ENCODE measurements around the gene CASKIN1. TPM values are rescaled to one million over a fixed set of nuclear protein-coding genes. Genes with fewer than 3 reads are reported as not detected.
"Not testable (repeated sequence)": the region's sequence is repeated elsewhere in the genome, so short reads cannot be mapped to it uniquely, and the experiment has no call there.

CASKIN1 gene, protein sequence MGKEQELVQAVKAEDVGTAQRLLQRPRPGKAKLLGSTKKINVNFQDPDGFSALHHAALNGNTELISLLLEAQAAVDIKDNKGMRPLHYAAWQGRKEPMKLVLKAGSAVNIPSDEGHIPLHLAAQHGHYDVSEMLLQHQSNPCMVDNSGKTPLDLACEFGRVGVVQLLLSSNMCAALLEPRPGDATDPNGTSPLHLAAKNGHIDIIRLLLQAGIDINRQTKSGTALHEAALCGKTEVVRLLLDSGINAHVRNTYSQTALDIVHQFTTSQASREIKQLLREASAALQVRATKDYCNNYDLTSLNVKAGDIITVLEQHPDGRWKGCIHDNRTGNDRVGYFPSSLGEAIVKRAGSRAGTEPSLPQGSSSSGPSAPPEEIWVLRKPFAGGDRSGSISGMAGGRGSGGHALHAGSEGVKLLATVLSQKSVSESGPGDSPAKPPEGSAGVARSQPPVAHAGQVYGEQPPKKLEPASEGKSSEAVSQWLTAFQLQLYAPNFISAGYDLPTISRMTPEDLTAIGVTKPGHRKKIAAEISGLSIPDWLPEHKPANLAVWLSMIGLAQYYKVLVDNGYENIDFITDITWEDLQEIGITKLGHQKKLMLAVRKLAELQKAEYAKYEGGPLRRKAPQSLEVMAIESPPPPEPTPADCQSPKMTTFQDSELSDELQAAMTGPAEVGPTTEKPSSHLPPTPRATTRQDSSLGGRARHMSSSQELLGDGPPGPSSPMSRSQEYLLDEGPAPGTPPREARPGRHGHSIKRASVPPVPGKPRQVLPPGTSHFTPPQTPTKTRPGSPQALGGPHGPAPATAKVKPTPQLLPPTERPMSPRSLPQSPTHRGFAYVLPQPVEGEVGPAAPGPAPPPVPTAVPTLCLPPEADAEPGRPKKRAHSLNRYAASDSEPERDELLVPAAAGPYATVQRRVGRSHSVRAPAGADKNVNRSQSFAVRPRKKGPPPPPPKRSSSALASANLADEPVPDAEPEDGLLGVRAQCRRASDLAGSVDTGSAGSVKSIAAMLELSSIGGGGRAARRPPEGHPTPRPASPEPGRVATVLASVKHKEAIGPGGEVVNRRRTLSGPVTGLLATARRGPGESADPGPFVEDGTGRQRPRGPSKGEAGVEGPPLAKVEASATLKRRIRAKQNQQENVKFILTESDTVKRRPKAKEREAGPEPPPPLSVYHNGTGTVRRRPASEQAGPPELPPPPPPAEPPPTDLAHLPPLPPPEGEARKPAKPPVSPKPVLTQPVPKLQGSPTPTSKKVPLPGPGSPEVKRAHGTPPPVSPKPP (N-terminal part only)
- total RNA-seq: not detected

DNA sequence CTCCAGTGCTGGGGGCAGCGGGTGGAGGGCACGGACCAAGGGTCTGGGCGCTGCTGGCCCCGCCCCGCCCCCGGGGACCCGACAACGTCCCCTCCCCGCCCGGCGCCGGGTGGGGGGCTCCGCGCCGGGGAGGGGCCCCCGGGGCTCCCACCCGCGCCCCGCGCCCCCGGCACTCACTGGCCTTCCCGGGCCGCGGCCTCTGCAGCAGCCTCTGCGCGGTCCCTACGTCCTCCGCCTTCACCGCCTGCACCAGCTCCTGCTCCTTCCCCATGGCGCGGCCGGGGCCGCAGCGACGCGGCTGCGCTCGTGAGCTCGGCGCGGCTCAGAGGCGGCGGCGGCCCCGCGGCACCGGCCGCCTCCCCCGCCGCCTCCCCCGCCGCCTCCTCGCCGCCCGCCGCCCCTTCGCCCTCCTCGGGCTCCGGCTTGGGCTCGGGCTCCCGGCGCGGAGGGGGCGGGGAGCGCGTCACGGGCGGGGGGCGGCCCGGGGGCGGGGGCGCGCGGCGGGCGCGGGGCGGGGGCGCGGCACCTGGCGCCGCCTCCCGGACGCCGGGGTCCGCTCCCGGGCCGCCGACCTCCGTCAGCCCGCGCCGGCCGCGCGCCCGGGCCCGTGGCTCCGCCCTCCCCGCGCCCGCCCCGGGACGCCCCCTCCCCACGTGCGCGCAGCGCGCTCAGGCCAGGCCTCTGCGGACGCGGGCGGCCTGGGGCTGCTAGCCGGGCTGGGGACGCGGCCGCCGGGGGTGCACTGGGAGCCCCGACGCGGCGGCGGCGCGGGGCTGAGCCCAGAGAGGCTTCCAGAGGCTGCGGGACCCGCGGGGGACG lies at the start of gene CASKIN1:
Gene CASKIN1 (minus strand): TSS at position 444 of the 819 bp plus-strand sequence. CDS start 173 bp downstream, at position 271.
- Histone ChIP-seq H3K27me3 (ENCODE audit: insufficient read depth, low read length) (peaks cover 33% of the 10 kb centered on the region), H3K4me3 (ENCODE audit: low read length) (no peak within 1 kb of the TSS), H3K4me1 (ENCODE audit: insufficient read depth, low read length) (peaks cover 11% of the 10 kb centered on the region), H3K9me3 (ENCODE audit: low read depth, low read length) (no peaks in the 10 kb centered on the region)

DNA sequence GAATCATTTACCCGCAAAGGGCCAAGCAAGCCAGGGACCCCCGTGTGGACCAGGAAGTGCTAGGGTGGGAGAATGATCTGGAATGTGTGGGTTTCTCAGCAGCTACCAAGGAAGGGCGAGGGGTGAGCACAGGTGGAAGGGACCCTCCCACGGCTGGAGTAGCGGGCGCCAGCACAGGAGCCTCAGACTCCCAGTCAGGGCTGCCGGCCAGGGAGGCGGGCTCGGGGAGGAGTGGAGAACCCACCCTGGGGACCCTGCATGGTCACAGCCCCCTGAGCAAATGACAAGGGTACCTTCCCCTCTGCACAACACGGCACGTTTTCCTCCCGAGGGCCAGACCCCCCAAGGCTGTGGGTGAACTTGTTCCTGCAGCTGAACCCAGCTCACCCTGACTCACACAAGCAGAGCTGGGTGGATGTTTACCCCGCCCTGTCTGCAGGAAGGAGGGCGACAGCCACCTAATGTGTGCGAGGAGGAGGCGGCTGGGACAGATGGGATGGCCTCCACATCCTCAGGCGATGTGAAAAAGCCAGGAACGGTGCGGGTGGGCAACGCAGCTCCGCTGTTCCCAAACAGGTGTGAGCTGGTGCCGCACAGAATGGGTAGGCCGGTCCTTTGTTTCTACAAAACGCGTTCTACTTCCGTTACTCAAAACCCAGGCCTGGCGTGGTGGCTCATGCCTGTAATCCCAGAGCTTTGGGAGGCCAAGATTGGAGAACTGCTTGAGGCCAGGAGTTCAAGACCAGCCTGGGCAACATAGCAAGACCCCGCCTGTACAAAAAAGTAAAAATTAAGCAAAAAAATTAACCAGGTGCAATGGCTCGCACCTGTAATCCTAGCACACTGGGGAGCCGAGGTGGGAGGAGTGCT lies 48.8 kb upstream of the CASKIN1 start:
- Histone ChIP-seq H3K9me3 (ENCODE audit: low read depth, low read length) (no peaks in the 10 kb centered on the region), H3K4me3 (ENCODE audit: low read length) (no peak overlapping the region), H3K27me3 (ENCODE audit: insufficient read depth, low read length) (no peaks in the 10 kb centered on the region), H3K4me1 (ENCODE audit: insufficient read depth, low read length) (peaks cover 3% of the 10 kb centered on the region)

DNA sequence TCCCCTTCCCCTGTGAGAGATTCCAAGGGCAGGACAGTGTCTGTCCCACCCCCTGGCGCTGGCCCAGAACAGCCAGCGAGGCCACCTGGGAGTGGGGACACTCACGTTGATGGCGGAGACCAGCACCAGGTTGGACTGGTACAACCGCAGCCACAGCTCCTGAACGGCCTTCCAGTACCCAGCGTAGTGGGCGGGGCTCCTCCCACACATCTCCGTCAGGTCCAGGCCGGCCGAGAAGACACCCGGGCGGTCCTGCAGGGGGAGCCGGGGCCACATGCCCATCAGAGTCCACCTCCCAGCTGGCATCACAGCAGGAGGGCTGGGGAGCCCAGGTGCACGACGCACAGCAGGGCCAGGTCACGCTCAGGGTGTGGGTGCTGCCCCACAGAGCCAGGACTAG lies 47.9 kb upstream of the CASKIN1 start:
- no peaks in the 10 kb centered on the region for H3K9me3 ChIP-seq (ENCODE audit: low read depth, low read length)
- no peak overlapping the region for H3K4me3 ChIP-seq (ENCODE audit: low read length)
- H3K4me1 ChIP-seq (ENCODE audit: insufficient read depth, low read length): no peaks in the 10 kb centered on the region
- H3K27me3 ChIP-seq (ENCODE audit: insufficient read depth, low read length): no peaks in the 10 kb centered on the region

DNA sequence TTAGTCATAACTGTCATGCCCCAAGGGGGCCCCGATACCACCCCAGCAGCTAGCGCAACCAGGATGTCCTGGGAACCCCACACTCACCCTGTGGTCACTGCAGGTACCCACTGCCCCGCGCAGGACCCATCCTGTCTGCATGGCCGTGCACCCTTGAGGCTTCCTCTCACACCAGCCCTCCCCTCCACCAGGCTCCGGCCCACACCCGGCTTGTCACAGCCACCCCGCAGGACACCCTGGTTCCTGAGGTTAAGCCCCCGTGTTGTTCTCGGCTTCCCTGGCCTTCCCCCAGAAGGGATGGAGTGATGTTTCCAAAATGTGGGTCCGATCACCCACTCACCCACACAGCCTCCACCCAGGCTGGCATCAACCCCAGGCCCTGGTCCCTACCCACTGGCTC lies 47.4 kb upstream of the CASKIN1 start:
- Histone ChIP-seq H3K9me3 (ENCODE audit: low read depth, low read length) (no peaks in the 10 kb centered on the region), H3K4me3 (ENCODE audit: low read length) (no peak overlapping the region), H3K27me3 (ENCODE audit: insufficient read depth, low read length) (no peaks in the 10 kb centered on the region), H3K4me1 (ENCODE audit: insufficient read depth, low read length) (no peaks in the 10 kb centered on the region)

DNA sequence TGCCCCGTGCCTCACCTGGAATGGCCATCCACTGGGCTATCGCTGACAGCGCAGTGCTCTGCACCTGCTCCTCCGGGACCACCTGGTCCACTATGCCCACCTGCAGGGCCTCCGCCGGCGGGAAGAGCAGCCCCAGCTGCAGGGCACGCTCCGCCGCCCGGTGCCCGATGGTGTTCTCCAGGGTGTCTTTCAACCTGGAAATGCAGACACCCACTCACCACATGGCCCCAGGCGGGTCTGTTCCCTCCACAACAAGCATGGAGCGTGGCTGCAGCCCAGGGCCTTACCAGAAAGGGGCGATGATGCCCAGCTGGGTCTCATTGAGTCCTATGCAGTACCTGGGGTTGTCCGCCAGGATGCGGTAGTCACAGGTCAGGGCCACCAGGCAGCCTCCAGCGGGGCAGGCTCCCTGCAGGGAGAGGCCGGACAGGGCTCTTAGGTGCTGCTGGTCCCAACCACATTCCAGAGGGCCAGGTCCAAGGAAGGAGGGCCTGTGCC lies 46.7 kb upstream of the CASKIN1 start:
- no peaks in the 10 kb centered on the region for H3K9me3 ChIP-seq (ENCODE audit: low read depth, low read length)
- H3K4me1 ChIP-seq (ENCODE audit: insufficient read depth, low read length): no peaks in the 10 kb centered on the region
- H3K4me3 ChIP-seq (ENCODE audit: low read length): no peak overlapping the region
- no peaks in the 10 kb centered on the region for H3K27me3 ChIP-seq (ENCODE audit: insufficient read depth, low read length)

DNA sequence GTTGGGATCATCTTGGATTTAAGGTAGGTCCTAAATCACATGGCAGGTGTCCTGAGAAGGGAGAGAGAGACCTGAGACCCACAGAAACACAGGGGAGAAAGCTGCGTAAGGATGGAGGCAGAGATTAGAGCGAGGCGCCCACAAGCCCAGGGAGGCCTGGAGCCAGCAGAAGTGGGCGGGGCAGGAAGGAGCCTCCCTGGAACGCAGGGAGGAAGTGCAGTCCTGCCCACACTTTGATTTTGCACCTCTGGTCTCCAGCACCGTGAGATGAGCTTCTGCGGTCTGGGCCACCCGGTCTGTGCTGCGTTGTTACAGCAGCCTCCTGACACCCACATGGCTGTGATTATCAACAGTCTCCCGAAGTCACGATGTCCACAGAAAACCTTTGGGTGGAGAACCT lies 46.2 kb upstream of the CASKIN1 start:
- no peaks in the 10 kb centered on the region for H3K27me3 ChIP-seq (ENCODE audit: insufficient read depth, low read length)

DNA sequence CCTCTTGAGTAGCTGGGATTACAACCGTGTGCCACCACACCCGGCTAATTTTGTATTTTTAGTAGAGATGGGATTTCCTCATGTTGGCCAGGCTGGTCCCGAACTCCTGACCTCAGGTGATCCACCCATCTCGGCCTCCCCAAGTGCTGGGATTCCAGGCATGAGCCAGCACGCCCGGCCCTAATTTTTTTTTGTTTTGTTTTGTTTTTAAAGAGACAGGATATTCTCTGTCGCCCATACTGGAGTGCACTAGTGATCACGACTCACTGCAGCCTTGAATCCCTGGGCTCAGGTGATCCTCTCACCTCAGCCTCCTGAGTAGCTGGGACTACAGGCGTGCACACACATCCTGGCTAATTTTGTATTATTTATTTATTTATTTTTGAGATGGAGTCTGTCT lies 43.9 kb upstream of the CASKIN1 start:
- not testable (repeated sequence) for H3K4me3 ChIP-seq (ENCODE audit: low read length); H3K4me1 ChIP-seq (ENCODE audit: insufficient read depth, low read length); H3K9me3 ChIP-seq (ENCODE audit: low read depth, low read length); H3K27me3 ChIP-seq (ENCODE audit: insufficient read depth, low read length)

More for the DNA sequence above, 46.2 kb upstream of the CASKIN1 start:
- Histone ChIP-seq H3K9me3 (ENCODE audit: low read depth, low read length) (no peaks in the 10 kb centered on the region), H3K4me1 (ENCODE audit: insufficient read depth, low read length) (no peaks in the 10 kb centered on the region), H3K4me3 (ENCODE audit: low read length) (no peak overlapping the region)

DNA sequence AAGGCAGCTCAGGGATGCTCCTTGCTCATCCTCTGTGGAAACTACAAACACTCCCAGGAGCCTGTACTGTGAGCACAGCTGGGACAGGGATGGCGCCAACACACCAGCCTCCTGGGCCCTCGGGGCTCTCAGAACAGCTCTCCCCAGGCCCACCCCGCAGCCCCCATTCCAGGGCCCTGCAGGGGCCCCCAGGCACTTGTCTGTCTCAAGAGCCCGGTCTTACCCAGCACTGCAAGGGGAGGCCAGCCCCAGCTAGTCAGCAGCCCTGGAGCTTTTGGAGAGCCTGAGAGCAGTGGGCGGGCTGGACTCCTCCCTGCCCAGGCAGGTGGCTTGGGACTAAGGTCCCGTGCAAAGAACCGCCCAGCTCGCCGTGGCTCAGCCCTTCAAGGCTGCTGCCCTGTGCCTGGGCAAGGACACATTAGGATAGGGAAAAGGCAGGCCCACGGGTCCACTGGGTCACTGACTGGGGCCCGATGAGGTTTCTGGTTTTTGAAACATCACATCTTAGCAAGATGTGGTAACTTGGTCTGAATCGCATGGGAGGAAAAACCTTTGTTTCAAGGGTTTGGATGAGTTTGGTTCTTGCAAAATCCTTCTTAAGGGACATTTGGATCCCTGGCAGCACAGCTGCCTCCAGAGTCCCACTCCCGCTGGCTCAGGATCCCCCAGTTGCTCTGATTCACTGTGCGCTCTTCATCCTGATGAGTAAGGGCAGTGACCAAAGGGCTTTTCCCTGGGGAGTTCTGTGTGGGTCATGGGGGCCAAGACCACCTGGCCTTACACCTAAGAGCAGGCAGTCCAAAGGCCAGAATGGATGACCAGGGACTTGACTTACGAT lies 42.7 kb upstream of the CASKIN1 start:
- H3K27me3 ChIP-seq (ENCODE audit: insufficient read depth, low read length): no peaks in the 10 kb centered on the region
- no peaks in the 10 kb centered on the region for H3K9me3 ChIP-seq (ENCODE audit: low read depth, low read length)
- no peak overlapping the region for H3K4me3 ChIP-seq (ENCODE audit: low read length)
- H3K4me1 ChIP-seq (ENCODE audit: insufficient read depth, low read length): no peaks in the 10 kb centered on the region

DNA sequence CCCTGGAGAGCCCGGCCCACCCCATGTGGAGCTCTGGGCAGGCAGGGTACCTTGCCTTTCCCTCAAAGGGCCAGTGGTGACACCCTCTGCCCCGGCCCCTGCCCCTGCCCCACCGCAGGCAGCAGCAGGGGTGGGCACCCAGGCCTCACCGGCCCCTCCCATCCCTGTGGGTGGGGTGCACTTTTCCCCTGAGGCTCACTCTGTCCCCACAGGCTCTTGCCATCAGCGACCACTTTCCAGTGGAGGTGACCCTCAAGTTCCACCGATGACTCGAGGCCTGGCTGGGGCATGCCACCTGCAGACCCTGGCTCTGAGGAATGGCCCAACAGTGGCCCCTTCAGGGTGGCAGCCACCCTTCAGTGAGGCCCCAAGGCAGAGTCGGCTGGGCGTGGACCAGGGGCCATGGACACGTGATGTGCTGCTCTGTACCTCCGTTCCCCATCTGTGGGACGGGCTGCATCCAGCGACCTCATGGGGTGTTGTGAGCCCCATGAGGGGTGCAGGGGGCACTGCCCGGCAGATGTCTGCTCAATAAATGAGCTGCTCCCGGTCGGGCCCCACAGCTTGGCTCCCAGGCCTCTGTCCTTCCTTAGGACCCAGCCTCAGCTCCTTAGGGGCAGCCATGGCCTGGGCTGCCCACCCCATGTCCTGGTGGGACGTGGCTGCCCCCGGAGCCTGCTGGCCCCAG lies 41.9 kb upstream of the CASKIN1 start:
- H3K4me1 ChIP-seq (ENCODE audit: insufficient read depth, low read length): no peaks in the 10 kb centered on the region
- H3K27me3 ChIP-seq (ENCODE audit: insufficient read depth, low read length): no peaks in the 10 kb centered on the region
- no peaks in the 10 kb centered on the region for H3K9me3 ChIP-seq (ENCODE audit: low read depth, low read length)
- no peak overlapping the region for H3K4me3 ChIP-seq (ENCODE audit: low read length)

DNA sequence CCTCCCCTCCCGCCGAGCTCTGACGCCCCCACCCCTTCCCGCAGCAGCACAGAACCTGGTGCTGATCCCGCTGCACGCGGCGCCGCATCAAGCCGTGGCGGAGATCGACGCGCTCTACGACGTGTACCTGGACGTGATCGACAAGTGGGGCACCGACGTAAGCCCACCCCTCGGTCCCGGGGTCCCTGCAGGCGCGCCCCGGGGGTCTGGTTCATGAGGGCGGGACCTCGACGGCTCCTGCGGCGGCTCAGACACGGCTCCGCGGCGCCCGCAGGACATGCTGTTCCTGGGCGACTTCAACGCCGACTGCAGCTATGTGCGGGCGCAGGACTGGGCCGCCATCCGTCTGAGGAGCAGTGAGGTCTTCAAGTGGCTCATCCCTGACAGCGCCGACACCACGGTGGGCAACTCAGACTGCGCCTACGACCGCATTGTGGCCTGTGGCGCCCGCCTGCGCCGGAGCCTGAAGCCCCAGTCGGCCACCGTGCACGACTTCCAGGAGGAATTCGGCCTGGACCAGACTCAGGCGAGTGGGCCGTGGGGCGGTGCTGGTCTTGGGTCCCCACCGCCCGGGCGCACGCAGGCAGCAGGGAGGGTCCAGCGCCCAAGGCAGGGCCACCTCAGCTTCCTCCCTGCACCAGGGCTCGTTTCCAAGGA lies 41.2 kb upstream of the CASKIN1 start:
- Histone ChIP-seq H3K27me3 (ENCODE audit: insufficient read depth, low read length) (no peaks in the 10 kb centered on the region), H3K4me3 (ENCODE audit: low read length) (no peak overlapping the region), H3K4me1 (ENCODE audit: insufficient read depth, low read length) (no peaks in the 10 kb centered on the region), H3K9me3 (ENCODE audit: low read depth, low read length) (no peaks in the 10 kb centered on the region)

DNA sequence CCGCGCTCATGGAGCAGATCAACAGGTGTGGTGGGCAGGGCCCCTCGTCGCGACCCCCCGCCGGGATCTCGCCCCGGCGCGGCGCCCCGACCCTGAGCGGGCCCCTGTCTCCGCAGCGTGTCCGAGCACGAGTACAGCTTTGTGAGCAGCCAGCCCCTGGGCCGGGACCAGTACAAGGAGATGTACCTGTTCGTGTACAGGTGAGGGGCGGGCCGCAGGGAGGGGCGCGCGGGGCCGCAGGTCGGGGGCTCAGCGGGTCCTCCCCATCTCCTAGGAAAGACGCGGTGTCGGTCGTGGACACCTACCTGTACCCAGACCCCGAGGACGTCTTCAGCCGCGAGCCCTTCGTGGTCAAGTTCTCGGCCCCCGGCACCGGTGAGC lies 40.7 kb upstream of the CASKIN1 start:
- Histone ChIP-seq H3K27me3 (ENCODE audit: insufficient read depth, low read length) (no peaks in the 10 kb centered on the region), H3K4me3 (ENCODE audit: low read length) (no peak overlapping the region), H3K9me3 (ENCODE audit: low read depth, low read length) (no peaks in the 10 kb centered on the region), H3K4me1 (ENCODE audit: insufficient read depth, low read length) (no peaks in the 10 kb centered on the region)

Data from mononuclear cell (primary cell).